ENCODE results near the gene IKZF3. TPM values are rescaled to one million over a fixed set of nuclear protein-coding genes. Genes with fewer than 3 reads are reported as not detected.

Gene IKZF3
- total RNA-seq, 1 experiment from 2014 or later, result 0.22 TPM

GRCh38 chr17:39751637-39752036, 112.5 kb downstream of the IKZF3 start:
- Histone ChIP-seq H3K18ac (ENCODE audit: insufficient read length, low read depth, low read length) (no peak overlapping the region), H2BK5ac (ENCODE audit: insufficient read length, low read length) (no peak overlapping the region), H2BK15ac (ENCODE audit: low read depth, low read length) (no peak overlapping the region), H3K9ac (ENCODE audit: extremely low read depth, insufficient read length, low read length) (no peak overlapping the region), H2BK12ac (ENCODE audit: insufficient read length, low read depth, low read length) (no peak overlapping the region), H4K8ac (replicated peaks; ENCODE audit: insufficient read length, low read depth, low read length) (no peak overlapping the region), H3K56ac (ENCODE audit: insufficient read length, low read depth, low read length) (no peak overlapping the region), H2AK5ac (ENCODE audit: insufficient read length, low read length) (no peak overlapping the region), H4K5ac (ENCODE audit: insufficient read length, low read depth, low read length) (no peak overlapping the region), H3K14ac (ENCODE audit: insufficient read depth, low read length) (no peak overlapping the region), H3K79me2 (ENCODE audit: insufficient read depth, low read length) (no peaks in the 10 kb centered on the region), H3K27ac (ENCODE audit: insufficient read length, low read depth, low read length) (no peak overlapping the region), H2BK20ac (ENCODE audit: low read depth, low read length, poor library complexity, severe bottlenecking) (no peak overlapping the region), H3K27me3 (ENCODE audit: insufficient read depth, low read length) (no peaks in the 10 kb centered on the region), H3K9me3 (ENCODE audit: control insufficient read depth, low read depth, low read length) (no peaks in the 10 kb centered on the region), H3K4ac (ENCODE audit: low read depth, low read length) (no peak overlapping the region), H2AFZ (ENCODE audit: low read length) (no peak overlapping the region), H3K4me1 (ENCODE audit: insufficient read depth, low read length) (peaks cover 2% of the 10 kb centered on the region; the same call in 1 of the 2 replicates), H3T11ph (ENCODE audit: low read length) (no peak overlapping the region), H3K4me2 (ENCODE audit: insufficient read depth, insufficient read length, low read length) (no peak overlapping the region), H4K91ac (ENCODE audit: insufficient read length, low read depth, low read length) (no peak overlapping the region), H3K79me1 (ENCODE audit: insufficient read depth, low read depth, low read length, poor library complexity, severe bottlenecking) (no peaks in the 10 kb centered on the region), H3K23ac (ENCODE audit: insufficient read length, low read depth, low read length) (no peak overlapping the region), H4K20me1 (ENCODE audit: control insufficient read depth, insufficient read depth, insufficient read length) (peaks cover 2% of the 10 kb centered on the region), H3K23me2 (ENCODE audit: insufficient read length, low read depth, low read length, poor library complexity, severe bottlenecking) (peaks cover 3% of the 10 kb centered on the region), H2BK120ac (ENCODE audit: low read depth, low read length, poor library complexity, severe bottlenecking) (no peak overlapping the region)
- no CpG with 5 or more reads among the region's 10 CpGs for WGBS (ENCODE audit: extremely low coverage, insufficient read length, low lambda C conversion rate)
- Mint-ChIP-seq H3K9me3 (no peaks in the 10 kb centered on the region; a peak in 1 of 5 replicates), H3K27me3 (ENCODE audit: low read depth) (peaks cover 10% of the 10 kb centered on the region), H3K4me1 (peaks cover 42 to 48% of the 10 kb centered on the region in 2 experiments), H3K27ac (peak overlapping the region in 1 of 3 experiments; percentile 64; a peak in 2 of 7 replicates), H3K4me3 (no peak overlapping the region), H3K36me3 (ENCODE audit: insufficient read depth in 1 of 3, low read depth in 3 of 3) (peaks cover 3 to 13% (median 10%) of the 10 kb centered on the region in 3 experiments; a peak in 4 of 7 replicates)
- TF ChIP-seq CTCF (conservative IDR thresholded peaks at IDR 0.05), result no peak
- DNase-seq, result peak; percentile 32

Data from H9 (cell line).